ENCODE data around the gene FAM167B.

DNA sequence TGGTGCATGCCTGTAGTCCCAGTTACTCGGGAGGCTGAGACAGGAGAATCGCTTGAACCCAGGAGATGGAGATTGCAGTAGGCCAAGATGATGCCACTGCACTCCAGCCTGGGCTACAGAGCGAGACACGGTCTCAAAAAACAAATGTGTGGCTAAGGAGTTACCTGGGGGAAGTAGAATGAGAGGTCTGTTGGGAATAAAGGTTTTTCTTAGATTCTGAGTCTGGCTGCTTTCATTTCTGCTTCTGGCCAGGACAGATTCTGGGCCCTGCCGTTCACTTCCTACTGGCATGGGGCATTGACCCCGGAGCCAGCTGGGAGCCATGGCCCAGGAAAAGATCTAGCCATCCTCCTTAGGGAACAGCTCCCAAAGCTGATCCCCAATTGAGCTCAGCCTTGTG lies 38.6 kb upstream of the FAM167B start:
- TF ChIP-seq POLR2AphosphoS5 (IDR thresholded peaks at IDR 0.05) (no peak), POLR2A (IDR thresholded peaks at IDR 0.05) (no peak)
